Mucosa of rectum (tissue), 2 donors: ENCODE measurements around the gene RANBP17.

ENCODE experiments used
- H3K27ac ChIP-seq, 2 donors: one replicate each; pipeline ENCODE4 v1.7.0; 2013; ENCODE audit warnings: inconsistent platforms in 2 of 2, low read depth in 2 of 2, low read length in 2 of 2
- H3K27me3 ChIP-seq, 2 donors: one replicate each; pipeline ENCODE4 v1.7.0; 2013; ENCODE audit warnings: low read length in 2 of 2; ENCODE audit not compliant: control insufficient read depth in 2 of 2, insufficient read depth in 2 of 2
- H3K36me3 ChIP-seq, 2 donors: one replicate each; pipeline ENCODE4 v1.7.0; 2013; ENCODE audit warnings: low read length in 2 of 2; ENCODE audit not compliant: control insufficient read depth in 2 of 2, insufficient read depth in 2 of 2
- H3K4me1 ChIP-seq, 2 donors: one replicate each; pipeline ENCODE4 v1.7.0; 2013; ENCODE audit warnings: low read length in 2 of 2, mild to moderate bottlenecking in 1 of 2; ENCODE audit not compliant: control insufficient read depth in 2 of 2, insufficient read depth in 2 of 2
- H3K4me3 ChIP-seq, 2 donors: one replicate each; pipeline ENCODE4 v1.7.0; 2013; ENCODE audit warnings: low read length in 2 of 2
- H3K9ac ChIP-seq, 2 donors: one replicate each; pipeline ENCODE4 v1.7.0; 2013; ENCODE audit warnings: low read length in 2 of 2, low read depth in 1 of 2, mild to moderate bottlenecking in 1 of 2
- H3K9me3 ChIP-seq, 2 donors: one replicate each; pipeline ENCODE4 v1.7.0; 2013; ENCODE audit warnings: low read length in 2 of 2; ENCODE audit not compliant: control insufficient read depth in 2 of 2
- donor health status: healthy.
- donor health status: Normal muscosa, but diverticular disease.

The RANBP17 gene

DNA sequence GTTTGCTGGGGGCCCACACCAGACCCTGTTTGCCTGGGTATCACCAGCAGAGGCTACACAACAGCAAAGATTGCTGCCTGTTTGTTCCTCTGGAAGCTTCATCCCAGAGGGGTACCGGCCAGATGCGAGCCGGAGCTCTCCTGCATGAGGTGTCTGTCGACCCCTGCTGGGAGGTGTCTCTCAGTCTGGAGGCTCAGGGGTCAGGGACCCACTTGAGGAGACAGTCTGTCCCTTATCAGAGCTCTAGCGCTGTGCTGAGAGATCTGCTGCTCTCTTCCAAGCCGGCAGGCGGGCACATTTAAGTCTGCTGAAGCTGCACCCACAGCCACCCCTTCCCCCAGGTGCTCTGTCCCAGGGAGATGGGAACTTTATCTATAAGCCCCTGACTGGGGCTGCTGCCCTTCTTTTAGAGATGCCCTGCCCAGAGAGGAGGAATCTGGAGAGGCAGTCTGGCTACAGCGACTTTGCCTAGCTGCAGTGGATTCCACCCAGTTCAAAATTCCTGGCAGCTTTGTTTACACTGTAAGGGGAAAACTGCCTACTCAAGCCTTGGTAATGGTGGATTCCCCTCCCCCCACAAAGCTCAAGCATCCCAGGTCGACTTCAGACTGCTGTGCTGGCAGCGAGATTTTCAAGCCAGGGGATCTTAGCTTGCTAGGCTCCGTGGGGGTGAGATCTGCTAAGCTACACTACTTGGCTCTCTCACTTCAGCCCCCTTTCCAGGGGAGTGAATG, 241.2 kb downstream of the RANBP17 start:
- H3K9me3 ChIP-seq = no peaks in the 10 kb centered on the region
- H3K4me1 ChIP-seq = no peaks in the 10 kb centered on the region
- H3K9ac ChIP-seq = no peak overlapping the region
- no peaks in the 10 kb centered on the region for H3K27me3 ChIP-seq
- no peaks in the 10 kb centered on the region for H3K36me3 ChIP-seq
- no peak overlapping the region for H3K27ac ChIP-seq
- H3K4me3 ChIP-seq = no peak overlapping the region

DNA sequence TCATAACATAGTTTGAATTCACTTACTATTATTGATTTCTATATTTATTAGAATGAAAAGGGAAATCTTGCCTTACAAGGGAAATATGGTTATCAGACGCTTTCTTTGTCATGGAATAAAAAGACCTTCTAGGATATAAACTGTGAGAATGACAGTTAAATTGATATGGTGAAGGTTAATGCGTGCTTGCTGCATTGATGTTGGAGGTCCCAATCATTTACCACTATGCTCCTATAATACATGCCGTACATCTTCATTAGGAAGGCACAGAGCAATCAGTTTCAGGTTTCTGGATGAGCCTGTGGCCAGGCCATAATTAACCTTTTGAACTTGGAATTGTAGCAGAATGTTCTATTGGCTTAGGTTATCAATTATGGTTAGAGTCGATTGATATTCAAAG, 245.9 kb downstream of the RANBP17 start:
- Histone ChIP-seq H3K27ac (no peak overlapping the region), H3K4me1 (no peaks in the 10 kb centered on the region), H3K36me3 (no peaks in the 10 kb centered on the region), H3K9ac (no peak overlapping the region), H3K27me3 (no peaks in the 10 kb centered on the region), H3K4me3 (no peak overlapping the region), H3K9me3 (no peaks in the 10 kb centered on the region)

DNA sequence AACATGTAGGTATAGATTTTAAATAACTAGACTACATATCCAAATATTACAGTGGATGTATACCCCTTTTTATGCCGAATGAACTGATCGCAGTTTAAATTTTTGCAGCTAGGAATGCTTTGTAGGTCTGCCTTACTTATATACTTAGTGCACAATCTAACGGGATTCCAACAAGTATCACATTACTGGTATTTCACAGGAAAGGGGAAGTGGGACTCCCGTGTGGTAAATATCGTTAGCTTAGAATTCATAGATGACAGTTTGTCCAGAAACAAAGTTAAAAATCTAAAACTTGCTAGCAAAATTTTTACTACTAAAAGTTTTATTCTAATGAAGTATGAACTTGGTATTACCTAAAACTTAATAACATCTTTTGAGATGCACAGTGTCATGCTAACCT, 253.7 kb downstream of the RANBP17 start:
- H3K4me1 ChIP-seq = no peaks in the 10 kb centered on the region
- no peaks in the 10 kb centered on the region for H3K27me3 ChIP-seq
- no peak overlapping the region for H3K4me3 ChIP-seq
- H3K27ac ChIP-seq = no peak overlapping the region
- no peaks in the 10 kb centered on the region for H3K36me3 ChIP-seq
- H3K9me3 ChIP-seq = no peaks in the 10 kb centered on the region
- no peak overlapping the region for H3K9ac ChIP-seq

DNA sequence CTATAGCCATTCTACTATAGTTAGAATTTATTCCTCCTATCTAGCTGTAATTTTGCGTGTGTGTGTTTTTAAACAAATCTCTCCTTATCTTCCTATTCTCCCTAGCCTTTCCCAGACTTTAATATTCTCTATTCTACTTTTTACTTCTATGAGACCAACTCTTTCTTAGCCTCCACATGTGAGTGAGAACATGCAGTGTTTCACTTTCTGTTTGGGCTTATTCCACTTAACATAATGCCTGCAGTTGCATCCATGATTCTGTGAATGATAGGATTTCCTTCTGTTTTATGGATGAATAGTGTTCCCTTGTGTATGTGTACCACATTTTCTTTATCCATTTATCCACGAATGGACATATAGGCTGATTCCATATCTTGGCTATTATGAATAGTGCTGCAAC, 254.9 kb downstream of the RANBP17 start:
- Histone ChIP-seq H3K4me3 (no peak overlapping the region), H3K4me1 (no peaks in the 10 kb centered on the region), H3K9me3 (no peaks in the 10 kb centered on the region), H3K27me3 (no peaks in the 10 kb centered on the region), H3K27ac (no peak overlapping the region), H3K9ac (no peak overlapping the region), H3K36me3 (no peaks in the 10 kb centered on the region)

DNA sequence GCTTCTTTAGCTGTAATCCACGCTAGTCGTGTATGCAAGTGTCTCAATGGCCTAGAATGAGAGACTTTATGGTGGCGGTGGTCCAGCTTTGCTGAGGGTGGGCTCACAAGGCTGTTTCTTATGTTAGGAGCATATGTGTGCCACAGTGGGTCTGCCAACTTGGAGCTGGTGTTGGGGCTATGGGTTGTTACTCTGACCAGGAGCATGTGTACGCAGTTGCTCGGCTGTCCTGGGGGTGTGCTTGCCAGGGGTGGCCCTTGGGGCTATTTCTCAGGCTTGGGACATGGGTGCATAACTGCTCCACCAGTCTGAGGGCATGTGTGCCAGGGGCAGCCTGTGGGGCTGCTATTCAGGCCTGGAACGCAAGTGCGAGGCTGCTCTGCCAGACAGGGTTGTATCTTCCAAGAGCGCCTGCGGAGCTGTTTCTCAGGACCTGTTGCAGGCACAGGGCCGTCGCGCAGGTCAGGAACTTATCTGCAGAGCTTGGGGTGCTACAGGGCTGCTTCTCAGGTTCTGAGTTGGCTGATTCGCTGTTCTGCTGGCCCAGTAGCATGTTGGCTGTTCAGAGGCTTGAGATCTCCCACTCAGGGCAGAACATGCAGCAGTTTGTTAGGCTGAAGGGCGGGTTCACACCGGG, 259.3 kb downstream of the RANBP17 start:
- H3K27me3 ChIP-seq = no peaks in the 10 kb centered on the region
- no peak overlapping the region for H3K4me3 ChIP-seq
- no peak overlapping the region for H3K27ac ChIP-seq
- H3K4me1 ChIP-seq = no peaks in the 10 kb centered on the region
- no peak overlapping the region for H3K9ac ChIP-seq
- H3K9me3 ChIP-seq = no peaks in the 10 kb centered on the region
- no peaks in the 10 kb centered on the region for H3K36me3 ChIP-seq

DNA sequence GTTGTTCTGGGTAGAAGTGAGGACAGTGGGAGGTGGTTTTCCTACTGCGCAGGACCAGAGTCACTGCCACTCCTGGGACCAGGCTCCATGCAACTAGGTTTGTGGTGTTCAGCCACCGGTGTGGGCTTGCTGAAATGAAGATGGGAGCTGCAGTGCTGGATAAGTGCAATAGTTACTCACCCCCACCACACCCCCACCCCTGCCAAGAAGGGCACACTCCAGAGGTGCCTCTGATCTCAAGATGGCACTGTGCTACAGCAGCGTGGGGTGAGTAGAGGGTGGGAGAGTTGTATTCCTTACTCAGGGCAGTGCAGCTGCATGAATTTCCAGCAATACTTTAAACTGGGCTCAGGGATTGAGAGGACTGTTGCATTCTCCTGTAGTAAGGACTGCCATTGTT, 259.8 kb downstream of the RANBP17 start:
- Histone ChIP-seq H3K4me3 (no peak overlapping the region), H3K27ac (no peak overlapping the region), H3K27me3 (no peaks in the 10 kb centered on the region), H3K9me3 (no peaks in the 10 kb centered on the region), H3K4me1 (no peaks in the 10 kb centered on the region), H3K9ac (no peak overlapping the region), H3K36me3 (no peaks in the 10 kb centered on the region)

DNA sequence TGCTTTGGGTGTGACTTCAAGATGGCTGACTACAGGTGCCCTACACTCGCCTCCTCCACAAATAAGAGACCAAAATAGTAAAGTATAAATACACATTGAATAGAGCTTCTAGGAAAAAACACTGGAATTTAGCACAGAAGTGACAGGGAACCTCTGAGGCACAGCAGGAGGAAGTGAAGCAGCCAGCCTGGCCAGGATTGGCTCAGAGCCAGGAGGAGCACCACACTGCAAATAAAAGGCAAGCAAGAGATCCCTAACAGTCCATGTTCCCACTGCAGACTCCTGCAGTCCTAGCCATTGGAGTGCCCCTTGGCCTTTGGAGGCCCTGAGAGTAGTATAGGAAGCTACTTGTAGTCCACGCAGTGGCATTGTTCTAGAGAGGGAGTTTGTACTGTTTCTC, 260.6 kb downstream of the RANBP17 start:
- no peak overlapping the region for H3K9ac ChIP-seq

DNA sequence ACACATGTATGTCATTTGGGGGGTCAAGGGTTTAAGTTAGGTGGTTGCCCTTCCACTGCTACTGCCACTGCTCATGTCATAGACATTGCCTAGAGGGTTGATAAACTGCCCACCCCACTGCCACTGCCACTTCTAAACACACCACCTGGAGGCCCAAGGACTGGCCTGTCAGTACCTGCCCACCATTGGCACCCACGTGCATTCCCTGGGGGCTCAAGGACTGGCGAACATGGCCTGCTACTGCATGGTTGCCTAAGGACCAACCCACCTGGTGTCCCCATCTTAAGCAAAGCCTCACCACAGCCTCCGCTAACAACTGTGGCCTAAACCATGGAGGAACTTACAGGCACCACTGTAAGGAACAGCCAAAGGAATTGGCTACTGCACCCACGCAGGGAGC, 261.6 kb downstream of the RANBP17 start:
- no peaks in the 10 kb centered on the region for H3K9me3 ChIP-seq
- H3K27ac ChIP-seq = no peak overlapping the region
- H3K36me3 ChIP-seq = no peaks in the 10 kb centered on the region
- no peak overlapping the region for H3K9ac ChIP-seq
- no peaks in the 10 kb centered on the region for H3K27me3 ChIP-seq
- H3K4me3 ChIP-seq = no peak overlapping the region
- H3K4me1 ChIP-seq = no peaks in the 10 kb centered on the region

More for the DNA sequence above, 260.6 kb downstream of the RANBP17 start:
- H3K27ac ChIP-seq = no peak overlapping the region
- no peaks in the 10 kb centered on the region for H3K4me1 ChIP-seq
- no peaks in the 10 kb centered on the region for H3K9me3 ChIP-seq
- H3K4me3 ChIP-seq = no peak overlapping the region
- no peaks in the 10 kb centered on the region for H3K36me3 ChIP-seq
- H3K27me3 ChIP-seq = no peaks in the 10 kb centered on the region

DNA sequence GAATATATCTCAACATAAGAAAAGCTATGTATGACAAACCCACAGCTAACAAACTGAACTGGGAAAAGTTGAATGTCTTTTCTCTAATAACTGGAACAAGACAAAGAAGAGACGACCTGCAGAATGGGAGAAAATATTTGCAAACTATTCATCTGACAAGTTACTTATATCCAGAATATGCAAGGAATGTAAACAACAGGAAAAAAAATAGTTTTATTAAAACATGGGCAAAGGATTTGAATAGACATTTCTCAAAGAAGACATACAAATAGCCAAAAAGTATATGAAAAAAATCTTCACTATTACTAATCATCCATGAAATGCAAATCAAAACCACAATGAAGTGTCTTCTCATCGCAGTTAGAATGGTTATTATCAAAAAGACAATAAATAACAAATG, 265.5 kb downstream of the RANBP17 start:
- H3K36me3 ChIP-seq = no peaks in the 10 kb centered on the region
- H3K27me3 ChIP-seq = no peaks in the 10 kb centered on the region
- H3K4me3 ChIP-seq = no peak overlapping the region
- no peaks in the 10 kb centered on the region for H3K9me3 ChIP-seq
- H3K27ac ChIP-seq = no peak overlapping the region
- no peak overlapping the region for H3K9ac ChIP-seq
- no peaks in the 10 kb centered on the region for H3K4me1 ChIP-seq

DNA sequence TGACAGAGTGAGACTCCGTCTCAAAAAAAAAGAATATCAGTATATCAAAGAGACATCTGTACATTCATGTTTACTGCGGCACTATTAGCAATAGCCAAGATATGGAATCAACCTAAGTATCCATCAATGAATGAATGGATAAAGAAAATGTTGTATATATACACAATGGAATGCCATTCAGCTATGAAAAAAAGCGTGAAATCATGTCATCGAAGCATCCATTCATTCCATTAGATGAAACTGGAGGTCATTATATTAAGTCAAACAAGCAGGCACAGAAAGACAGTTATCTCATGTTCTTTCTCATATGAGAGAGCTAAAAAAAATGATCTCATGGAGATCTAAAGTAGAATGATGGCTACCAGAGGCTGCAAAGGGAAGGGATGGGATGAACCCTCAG, 266.3 kb downstream of the RANBP17 start:
- H3K9ac ChIP-seq = no peak overlapping the region
- H3K27ac ChIP-seq = no peak overlapping the region
- no peaks in the 10 kb centered on the region for H3K9me3 ChIP-seq
- H3K4me3 ChIP-seq = no peak overlapping the region
- no peaks in the 10 kb centered on the region for H3K4me1 ChIP-seq
- H3K36me3 ChIP-seq = no peaks in the 10 kb centered on the region
- H3K27me3 ChIP-seq = no peaks in the 10 kb centered on the region
